Measurements from ENCODE around the gene PLXNB2.

PLXNB2 gene

DNA sequence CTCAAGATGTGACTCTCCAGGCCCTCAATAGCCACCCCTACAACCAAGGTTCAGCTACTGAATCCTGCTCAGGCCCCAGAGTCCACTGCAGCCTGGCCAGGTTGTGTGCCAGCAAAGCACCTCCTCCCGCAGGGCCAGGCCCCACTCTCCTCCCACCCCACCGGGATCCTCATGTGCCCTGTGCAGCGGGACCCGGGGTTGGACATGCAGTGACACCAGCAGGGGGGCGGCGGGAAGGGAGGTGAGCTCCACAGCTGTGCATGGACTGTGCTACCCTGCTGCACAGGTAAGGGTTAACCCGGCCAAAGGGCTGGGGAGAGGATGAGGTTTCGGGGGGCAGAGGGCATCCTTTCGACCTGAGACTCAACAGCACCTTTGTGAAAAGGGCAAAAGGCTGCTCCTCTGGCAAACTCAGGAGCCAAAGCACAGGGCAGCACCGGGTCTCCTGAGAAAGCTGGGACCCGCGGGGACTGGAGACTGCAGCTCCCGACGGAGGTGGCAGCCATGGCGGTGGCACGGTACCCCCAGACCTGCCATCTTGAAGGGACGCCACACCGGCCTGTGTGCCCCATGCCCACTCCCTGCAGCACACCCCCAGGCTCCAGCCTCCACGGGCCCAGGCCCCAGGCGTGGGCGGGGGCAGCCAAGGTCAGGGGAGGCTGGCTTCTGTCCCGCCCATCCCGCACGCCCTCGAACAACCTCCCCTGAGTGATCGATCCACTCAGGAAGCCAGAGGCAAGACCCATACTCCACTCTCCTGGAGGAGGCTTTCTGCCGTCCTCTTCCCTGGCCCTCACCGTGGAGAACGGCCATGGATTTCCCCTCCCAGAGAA lies 10.6 kb downstream of the PLXNB2 start:
- no peak for DNase-seq (ENCODE audit: low spot score)

DNA sequence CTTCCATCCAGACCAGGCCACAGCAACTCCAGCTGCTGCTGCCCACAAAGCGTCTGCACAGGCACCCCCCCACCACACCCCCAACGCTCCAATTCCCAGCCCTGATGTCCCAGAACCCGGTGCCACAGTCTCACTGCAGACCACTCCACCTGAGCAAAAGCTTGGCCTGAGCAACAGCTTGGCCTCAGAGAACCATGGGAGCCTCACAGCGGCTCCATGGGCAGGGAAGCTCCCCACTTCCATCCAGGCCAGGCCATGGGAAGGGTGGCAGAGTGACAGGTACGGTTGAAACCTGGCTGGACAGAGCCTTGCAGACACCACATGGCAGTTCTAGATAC lies 13.2 kb downstream of the PLXNB2 start:
- DNase-seq (ENCODE audit: low spot score) = no peak

DNA sequence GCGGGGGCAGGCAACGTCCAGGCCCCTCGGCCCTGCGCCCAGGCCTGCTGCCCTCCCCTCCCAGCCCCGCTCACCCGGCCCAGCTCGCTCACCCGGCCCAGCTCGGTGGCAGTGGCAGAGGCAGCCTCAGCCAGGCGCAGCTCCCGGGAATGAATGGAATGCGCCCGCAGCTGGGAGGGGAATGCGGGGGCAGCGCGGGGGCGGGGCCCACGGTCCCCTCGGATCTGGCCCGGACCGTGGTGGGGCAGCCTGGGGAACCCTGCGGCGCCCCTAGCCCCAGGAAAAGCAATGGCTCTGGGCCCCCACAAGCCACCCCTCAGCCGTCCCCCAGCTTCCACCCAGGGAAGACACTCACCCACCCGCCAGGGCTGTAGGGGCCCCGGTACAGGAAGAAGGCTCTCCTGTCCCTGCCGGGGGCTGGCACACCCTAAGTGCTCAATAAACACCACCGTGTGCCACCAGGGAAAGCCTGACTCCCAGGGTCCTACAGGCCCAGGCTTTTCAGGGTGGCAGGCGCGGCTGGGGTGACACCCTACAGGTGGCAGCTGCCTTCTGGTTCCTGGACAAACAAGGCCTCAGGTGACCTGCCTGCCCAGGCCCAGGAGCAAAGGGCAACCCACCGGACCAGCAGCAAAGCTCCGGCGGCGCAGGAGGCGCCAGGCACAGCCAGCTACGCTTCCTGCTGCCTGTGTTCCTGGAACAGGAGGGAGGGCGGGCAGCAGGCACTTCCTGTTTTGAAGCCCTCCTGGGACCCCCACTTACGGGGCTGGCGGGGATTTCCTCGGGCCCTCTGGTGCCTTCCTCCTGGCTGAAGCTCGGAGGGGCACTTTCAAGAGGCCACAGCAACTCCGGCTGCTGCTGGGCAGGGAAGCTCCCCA lies 13.8 kb downstream of the PLXNB2 start:
- DNase-seq (ENCODE audit: low spot score) = no peak

DNA sequence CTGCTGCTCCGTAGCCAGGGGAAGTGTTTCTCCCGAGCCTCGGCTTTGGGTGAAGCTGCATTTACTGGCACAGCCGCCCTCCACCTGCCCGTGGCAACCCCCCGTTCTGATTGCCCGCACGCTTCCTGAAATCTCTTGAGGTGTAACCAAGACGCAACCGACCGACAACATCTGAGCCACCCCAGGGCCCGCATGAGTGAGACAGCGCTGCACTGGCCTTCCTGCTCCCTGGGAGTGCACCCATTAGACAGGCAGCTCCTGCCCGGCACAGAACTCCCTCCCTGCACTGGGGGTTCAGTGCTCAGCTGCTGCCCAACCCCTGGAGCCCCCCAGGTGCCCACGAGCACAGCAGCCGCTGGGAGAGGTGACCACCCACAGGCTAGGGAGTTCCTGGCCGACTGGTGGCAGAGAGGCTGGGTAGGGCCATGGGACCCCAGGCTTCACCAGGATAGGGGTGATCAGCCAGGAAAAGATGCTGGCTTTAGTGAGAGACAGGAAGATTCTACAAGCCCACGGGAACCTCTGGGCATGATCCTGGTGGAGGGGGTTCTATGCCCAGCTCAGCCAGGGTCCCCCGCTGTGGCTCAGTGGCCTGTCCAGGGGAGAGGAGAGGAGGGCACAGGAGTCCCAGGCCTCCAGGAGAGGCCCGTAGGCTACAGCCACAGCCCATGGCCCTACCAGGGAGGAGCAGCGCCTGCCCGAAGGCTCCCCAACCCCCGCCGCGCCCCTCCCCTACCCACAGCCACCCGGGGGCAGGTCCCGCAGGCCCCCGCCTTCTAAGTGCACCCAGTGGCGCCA lies 14.6 kb downstream of the PLXNB2 start:
- no peak for DNase-seq (ENCODE audit: low spot score)

DNA sequence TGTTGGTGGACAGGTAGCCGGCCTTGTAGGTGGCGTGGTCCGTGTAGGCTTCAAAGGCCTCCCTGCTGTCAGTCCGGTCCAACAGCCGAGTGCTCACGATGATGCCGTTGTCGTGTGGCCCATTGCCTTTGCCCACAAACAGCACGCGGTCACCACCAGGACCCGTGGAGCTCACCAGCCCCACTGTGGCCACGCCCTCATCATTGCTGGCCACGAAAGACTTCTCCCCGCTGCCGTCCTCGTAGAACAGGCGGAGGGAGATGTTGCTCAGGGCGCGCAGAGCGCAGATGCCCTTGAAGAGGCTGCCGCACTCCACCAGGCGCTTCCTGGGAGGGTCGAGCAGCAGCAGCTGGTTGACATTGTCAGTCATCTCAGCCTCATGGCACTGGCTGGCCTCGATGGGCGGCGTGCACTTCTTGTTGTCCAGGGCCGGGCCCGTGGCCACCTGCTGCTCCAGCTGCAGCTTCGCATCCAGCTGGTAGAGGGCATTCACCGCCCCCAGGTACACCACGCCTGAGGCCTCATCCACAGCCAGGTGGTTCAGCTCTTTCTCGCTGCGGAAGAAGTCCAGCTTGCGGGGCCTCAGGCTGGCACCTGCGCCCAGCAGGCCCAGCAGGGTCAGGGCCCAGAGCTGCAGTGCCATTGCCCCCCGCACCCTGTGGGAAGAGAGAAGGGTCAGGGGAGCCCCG lies 17.4 kb downstream of the PLXNB2 start:
- DNase-seq (ENCODE audit: low spot score) = no peak

DNA sequence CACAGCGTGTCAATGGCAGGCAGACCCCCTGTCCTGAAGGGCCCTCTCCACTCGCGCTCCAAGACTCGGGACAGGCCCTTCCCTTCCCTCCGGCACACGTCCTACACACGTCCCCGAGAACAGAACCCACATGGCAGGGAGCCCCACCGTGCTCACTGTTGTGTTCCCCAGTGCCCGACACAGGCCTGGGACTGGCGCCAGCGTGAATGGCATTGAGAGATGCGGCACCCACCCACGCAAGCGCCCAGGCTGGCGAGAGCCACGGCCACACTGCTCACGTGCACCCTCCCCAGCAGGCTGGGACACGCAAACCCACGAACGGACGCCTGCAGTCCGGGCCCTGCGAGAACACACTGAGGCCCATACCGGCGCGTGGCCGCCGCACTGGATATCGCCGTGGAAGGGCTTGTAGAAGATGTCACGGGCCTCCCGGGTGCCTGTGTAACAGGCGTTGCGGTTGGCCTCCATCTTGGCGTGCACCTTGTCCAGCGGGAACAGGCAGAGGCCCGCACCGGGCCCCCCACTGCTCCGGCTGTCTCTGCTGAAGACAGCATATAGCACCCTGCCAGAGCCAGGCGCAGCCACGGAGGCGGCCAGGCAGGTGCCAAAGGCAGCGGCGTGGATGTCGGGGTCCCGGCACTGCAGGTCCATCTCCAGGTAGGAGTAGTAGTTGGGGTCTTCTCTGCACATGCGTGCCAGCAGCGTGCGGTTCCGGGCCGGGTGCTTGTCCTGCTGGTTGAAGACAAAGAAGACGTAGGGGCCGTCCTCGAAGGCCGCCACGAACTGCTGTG lies 18.1 kb downstream of the PLXNB2 start:
- no peak for DNase-seq (ENCODE audit: low spot score)

DNA sequence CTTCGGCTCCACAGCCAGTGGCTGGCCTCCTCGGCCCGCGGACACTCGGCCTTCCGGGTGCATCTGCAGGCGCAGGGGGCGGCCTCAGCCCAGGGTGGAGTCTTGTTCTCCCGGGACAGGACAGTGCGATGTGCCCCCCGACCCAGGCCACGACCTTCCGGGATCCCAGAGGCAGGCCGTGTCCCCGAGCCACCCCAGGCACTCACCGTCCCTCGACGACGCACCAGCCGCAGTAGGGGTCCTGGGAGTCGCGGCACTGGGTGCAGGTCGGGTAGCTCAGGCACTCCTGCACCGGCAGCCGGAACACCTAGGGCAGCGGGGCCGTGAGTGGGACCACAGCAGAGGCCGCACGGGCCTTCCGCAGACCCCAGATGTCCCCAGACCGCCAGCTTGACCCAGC lies 19.7 kb downstream of the PLXNB2 start:
- no peak for DNase-seq (ENCODE audit: low spot score)

DNA sequence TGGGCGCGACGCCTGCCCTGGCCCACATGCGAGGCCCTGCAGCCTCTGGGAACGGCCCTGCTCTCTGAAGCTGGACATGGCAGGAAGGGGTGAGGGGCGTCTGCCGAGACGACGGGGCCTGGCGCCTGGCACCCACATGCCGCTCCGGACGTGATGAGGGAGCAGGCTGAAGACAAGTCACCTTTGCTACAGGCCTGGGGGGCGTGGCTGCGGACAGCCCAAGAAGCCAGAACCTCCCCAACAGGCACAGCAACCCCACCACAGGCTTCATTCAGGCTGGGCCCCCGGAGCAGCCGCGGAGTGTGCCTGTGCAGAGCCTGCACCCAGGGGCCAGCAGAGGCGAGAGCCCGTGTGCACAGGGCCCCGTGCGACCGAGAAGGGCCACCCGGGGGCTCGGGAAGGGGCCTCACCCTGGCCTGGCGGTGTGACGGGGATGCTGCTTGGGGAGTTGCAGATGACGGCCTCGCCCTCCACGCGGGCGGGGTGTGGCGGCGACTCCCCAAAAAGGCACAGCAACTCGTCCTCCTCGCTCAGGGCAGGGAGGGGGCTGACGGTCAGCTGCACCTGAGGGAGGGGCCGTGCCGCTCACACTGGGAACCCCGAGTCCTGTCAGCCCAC lies 20.6 kb downstream of the PLXNB2 start:
- DNase-seq (ENCODE audit: low spot score) = no peak

DNA sequence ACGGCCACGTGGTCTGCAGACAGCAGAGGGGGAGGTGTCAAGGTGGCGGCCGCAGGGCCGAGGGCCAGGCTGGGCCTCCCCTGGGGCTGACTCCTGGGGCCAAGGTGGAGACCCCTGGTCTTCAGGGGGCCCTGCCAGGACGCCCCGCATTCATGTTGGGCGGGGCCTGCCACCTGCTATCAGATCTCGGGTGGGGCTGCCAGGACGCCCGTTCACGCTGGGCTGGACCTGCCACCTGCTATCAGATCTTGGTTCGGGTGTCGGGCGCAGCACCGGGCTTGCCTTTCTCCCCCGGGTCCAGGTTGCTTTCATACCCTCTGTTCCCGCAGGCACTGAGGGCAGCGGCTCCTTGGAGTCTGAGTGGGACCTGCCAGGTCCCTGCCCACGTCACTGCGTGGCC lies 21.2 kb downstream of the PLXNB2 start:
- DNase-seq (ENCODE audit: low spot score) = no peak

DNA sequence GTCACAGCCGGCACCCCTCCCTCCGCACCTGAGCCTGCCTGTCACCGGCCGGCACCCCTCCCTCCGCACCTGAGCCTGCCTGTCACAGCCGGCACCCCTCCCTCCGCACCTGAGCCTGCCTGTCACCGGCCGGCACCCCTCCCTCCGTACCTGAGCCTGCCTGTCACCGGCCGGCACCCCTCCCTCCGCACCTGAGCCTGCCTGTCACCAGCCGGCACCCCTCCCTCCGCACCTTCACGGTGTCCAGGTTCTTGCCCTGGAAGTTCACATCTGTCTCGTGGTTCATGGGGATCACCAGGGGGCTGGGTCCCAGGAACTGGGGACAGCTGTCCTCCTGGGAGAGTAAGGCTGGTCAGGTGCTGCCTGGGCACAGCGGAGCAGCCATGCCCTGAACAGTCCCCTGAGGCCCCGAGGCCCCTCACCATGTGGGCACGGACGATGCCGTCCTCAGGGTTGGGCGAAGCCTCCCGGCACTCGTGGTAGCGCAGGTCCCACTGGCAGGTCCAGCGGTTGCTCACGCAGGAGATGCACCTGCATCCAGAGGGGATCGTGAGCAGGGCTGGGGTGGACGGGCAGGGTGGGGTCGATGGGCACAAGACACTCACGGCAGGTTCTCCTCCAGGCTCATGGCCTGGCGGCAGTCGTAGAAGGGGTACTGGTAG lies 21.7 kb downstream of the PLXNB2 start:
- DNase-seq (ENCODE audit: low spot score) = no peak

DNA sequence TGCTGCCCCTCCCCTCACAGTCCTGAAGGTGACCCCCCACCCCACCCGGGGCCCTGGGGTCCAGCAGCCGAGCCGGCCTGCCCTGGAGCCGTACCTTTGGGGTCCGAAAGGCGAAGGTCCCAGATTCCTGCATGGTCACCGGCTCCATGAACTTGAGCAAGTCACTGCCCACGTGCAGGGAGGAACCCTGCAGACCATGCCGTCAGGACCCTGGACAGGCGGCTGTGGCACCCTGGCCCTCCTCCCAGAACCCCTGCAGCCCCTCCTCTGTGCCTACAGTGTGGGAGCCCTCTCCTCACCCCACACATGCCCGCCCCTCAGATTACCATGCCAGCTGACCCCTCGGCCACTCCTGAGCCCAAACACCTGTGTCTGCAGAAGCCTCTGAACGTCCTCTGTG lies 23.0 kb downstream of the PLXNB2 start:
- DNase-seq (ENCODE audit: low spot score) = no peak

DNA sequence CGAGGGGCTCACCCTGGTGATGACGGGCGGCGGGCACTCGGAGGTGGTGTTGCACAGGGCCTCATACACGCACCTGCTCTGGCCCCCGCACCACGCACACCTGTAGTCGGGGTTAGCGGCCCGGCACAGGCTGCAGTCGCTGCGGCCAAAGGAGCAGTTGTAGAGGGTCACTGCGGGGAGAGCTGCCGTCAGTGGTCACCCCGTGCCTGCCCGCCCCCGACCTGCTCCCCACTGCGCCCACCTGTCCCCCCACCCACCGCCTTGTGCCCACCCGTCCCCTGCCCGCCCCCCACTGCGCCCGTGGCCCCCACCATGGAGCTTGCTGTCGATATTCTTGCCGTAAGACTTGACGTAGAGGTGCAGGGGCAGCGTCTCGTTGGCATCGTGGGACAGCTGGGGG lies 23.6 kb downstream of the PLXNB2 start:
- no peak for DNase-seq (ENCODE audit: low spot score)

DNA sequence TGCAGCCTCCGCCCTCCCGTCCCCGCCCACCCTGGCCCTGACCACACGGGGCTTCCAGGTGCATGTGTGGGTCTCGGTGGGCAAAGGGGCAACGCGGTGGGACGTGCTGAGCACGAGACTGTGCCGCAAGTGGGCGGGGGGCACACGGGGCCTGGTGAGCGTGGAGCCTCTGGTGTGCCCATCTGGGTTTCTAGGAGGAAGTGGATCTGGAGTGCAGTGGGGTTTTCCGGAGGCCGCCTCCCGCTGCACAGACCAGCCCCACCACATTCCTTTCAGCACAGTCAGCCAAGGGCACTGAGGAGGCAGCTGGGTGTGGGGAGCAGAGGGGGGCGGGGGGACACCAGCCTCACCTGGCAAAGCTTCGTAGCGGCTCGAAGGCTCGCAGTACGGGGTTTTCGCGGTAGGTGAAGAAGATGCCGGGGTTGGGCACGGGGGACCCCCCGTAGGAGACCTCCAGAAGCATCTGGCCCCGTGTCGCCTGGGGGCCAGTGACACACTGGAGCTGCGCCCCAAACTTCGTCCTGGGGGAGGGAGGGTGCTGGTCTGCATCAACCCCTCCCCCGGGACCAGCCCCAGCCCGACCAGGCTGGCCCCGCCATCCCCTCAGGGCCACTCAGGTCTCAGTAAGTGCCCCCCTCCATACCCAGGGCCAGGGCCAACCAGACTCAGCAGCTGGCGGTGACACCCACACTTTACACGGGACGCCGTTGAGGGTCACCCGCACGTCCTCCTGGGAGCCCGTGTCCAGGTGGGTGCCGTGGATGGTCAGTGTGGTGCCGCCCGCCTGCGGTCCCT lies 24.9 kb downstream of the PLXNB2 start:
- no peak for DNase-seq (ENCODE audit: low spot score)

DNA sequence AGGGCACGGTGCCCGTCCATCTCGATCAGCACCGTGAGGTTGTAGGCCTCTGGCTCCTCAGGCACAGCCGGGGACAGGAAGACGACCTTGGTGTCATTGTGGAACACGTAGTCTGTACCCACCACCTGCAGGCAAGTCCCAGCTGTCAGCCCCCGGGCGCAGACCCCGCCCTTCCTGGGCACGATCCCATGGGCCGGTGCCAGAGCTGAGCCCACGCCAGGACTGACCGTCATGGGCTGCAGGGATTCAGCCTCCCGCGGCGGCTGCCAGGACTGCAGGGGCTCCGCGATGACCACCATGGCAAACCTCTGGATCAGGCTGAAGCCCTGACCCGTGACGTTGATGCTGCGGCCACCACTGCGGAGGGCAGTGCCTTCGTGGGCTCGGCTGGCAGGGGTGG lies 25.5 kb downstream of the PLXNB2 start:
- no peak for DNase-seq (ENCODE audit: low spot score)

DNA sequence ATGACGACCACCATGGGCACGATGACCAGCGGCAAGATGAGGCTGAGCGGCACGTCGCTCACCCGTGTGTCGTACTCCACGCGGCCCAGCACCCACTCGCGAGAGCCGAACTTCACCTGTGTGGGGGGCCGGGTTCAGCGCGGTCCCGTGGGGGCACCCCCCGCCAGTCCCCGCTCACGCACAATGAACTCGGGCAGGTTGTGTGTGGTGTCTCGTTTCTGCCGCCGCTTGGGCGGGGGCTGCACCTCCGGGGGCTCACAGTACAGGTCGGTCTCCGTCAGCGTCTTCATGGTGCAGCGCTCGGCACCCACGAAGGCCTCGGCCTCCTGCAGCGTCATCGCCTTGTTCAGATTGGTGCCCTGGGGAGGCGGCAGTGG lies 26.1 kb downstream of the PLXNB2 start:
- DNase-seq (ENCODE audit: low spot score) = no peak

DNA sequence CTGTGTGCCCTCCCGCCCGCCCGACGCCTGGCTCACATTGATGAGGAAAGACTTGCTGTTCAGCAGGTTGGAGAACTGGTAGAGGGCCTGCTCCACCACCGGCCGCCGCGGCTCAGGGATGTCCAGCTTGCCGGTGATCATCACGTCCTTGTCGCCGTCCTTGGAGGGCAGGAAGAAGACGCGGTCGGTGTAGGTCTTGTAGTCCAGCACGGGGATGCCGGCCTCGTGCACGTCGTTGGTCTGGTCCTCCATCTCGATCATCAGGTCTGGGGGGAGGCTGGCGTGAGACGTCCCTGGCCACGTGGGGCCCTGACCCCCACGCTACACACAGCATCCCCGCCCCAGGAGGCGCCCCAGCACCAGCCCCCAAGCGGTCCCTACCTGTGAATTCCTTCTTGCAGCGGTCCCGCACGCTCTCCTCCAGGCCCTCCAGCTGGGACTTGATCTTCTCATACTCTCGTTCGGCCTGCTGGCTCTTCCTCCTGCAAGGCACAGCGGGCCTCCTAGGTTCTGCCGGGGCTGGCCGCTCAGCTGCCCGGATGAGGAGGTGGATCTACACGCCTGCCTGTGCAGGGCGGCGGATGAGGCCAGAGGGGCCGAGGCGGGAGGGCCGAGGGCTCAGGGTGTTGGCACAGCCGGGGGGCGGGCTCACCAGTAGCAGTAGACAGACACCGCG lies 26.6 kb downstream of the PLXNB2 start:
- DNase-seq (ENCODE audit: low spot score) = no peak

DNA sequence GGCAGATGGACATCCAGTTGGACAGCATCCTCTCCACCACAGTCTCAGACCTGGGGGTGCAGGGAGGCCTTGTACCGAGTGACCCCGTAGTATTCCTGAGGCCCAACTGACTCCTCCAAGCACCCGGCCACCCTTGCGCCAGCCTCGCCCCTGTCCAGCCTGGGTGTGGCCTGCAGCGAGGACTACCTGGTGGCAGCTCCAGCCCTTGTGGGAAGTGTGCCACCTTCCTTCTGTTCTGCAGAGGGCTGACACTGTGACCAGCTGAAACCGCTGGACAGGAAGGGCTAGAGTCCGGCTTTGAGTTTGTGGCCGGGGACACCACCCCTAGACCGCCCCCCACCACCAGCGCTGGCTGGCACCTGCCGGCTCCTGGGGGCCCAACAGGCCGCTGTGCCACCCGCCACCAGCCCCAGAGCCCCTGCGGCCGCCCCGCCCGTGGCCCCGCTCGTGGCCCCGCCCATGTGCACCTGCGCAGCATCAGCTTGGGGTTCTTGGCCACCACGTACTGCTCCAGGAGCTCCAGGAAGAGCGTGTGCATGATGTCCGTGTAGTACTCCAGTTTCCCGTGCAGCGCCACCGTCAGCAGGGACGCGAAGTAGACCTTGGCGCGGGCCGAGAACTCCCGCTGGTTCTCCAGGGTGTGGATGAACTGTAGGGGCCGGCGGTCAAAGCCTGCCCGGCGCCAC lies 27.3 kb downstream of the PLXNB2 start:
- no peak for DNase-seq (ENCODE audit: low spot score)

DNA sequence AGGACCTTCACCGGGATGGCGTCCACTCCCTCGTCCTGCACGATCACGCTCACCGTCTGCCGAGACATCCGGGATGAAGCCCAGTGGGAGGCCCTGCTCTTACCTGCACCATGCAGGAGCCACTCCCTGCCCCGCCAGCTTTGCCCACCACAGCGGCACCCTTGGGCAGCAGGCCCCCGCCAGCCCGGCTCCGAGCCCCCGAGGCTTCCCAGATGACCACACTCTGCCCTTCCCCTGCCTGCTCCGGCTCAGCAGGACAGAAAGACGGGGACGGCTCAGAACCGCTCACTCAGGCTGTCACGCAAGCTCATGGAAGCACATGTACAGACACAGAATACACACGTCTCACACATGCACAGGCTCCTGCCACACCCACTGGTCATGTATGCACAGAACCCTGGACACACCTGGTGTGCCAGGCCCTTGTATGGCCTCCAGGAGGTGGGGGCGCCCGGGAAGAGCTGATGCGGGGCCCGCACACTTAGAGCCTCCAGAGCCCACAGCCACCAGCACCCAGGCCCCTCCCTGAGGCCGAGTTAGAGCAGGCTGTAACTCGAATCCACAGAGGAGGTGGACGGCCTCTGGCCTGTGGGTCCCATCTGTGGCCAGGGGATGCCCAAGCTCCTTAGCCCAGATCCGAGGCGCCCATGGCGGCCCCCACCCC lies 28.4 kb downstream of the PLXNB2 start:
- no peak for DNase-seq (ENCODE audit: low spot score)

All from pons (tissue), 1 donor.